Measurements from ENCODE around the gene CKS1B. TPM values are rescaled to one million over a fixed set of nuclear protein-coding genes. Genes with fewer than 3 reads are reported as not detected.
A peak's percentile ranks its signal among the peaks of the same experiment; 100 is the strongest.

Gene CKS1B
- total RNA-seq, 1 donor from 2014 or later, result 23.2 TPM

DNA sequence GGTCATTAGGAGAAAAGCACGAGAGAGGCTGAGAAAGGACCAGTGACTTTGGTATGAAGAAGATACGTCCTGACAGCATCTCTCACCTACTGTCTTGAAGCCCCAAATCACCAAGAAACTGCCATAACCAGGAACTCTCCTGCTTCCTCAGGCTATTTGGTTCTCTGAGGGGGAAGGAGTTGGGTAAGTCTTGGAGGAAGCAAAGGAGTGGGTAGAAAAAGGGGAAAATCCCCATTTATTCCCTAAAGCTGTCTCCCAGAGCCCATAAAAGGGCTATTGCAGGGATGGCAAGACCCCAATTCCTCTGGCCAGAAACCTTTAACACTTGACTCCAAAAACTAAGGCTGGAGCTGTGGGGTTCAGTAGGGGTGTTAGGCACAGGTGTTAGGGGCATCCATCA, 16.4 kb upstream of the CKS1B start:
- Mint-ChIP-seq H3K4me1 (ENCODE audit: low read depth) (peaks cover 56% of the 10 kb centered on the region), H3K4me3 (ENCODE audit: unreplicated experiment) (no peak overlapping the region), H3K27ac (ENCODE audit: unreplicated experiment) (no peak overlapping the region), H3K9me3 (ENCODE audit: low read depth) (no peaks in the 10 kb centered on the region), H3K36me3 (ENCODE audit: low read depth) (peaks cover 3% of the 10 kb centered on the region), H3K27me3 (ENCODE audit: low read depth) (no peaks in the 10 kb centered on the region)
- TF ChIP-seq, protein P1, sequence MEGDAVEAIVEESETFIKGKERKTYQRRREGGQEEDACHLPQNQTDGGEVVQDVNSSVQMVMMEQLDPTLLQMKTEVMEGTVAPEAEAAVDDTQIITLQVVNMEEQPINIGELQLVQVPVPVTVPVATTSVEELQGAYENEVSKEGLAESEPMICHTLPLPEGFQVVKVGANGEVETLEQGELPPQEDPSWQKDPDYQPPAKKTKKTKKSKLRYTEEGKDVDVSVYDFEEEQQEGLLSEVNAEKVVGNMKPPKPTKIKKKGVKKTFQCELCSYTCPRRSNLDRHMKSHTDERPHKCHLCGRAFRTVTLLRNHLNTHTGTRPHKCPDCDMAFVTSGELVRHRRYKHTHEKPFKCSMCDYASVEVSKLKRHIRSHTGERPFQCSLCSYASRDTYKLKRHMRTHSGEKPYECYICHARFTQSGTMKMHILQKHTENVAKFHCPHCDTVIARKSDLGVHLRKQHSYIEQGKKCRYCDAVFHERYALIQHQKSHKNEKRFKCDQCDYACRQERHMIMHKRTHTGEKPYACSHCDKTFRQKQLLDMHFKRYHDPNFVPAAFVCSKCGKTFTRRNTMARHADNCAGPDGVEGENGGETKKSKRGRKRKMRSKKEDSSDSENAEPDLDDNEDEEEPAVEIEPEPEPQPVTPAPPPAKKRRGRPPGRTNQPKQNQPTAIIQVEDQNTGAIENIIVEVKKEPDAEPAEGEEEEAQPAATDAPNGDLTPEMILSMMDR (IDR thresholded peaks at IDR 0.05), result no peak
- DNase-seq (ENCODE audit: low spot score), result no peak

DNA sequence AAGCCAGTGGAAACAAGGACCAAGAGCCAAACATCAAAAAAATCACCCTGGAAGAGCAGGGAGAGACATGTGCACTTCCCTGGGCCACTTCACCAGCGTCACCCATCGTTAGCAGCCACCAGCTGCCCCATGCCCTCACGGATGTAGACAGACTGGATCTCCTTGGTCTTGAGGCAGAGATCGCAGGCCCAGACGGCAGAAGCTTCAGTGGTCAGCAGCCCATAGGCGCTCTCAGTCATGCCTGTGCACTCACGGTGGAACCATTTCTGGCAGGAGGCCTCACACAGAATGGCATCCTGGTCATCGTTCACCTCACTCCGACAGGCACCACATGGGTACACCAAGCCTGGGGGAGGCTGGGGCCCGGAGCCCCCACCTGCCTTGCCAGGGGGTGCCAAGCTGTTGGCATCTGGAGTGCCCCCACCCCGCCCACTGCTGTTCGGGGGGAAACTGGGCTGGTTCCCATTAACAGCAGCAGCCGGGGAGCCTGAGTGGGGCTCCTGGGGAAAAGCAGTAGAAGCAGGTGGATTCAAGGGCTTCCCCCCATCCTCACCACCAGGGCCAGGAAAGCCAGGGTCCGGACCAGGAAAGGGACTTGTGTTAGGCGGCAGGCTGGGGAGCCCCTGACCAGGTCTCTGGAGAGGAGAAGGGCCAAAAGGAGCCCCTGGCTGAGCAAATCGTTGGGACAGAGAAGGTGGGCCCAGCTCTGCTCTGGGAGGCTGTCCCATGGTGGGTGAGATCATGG, 15.6 kb upstream of the CKS1B start:
- Mint-ChIP-seq H3K4me1 (ENCODE audit: low read depth) (peaks cover 60% of the 10 kb centered on the region), H3K36me3 (ENCODE audit: low read depth) (peaks cover 7% of the 10 kb centered on the region), H3K4me3 (ENCODE audit: unreplicated experiment) (no peak overlapping the region), H3K27ac (ENCODE audit: unreplicated experiment) (no peak overlapping the region), H3K27me3 (ENCODE audit: low read depth) (no peaks in the 10 kb centered on the region), H3K9me3 (ENCODE audit: low read depth) (no peaks in the 10 kb centered on the region)
- TF ChIP-seq, protein P1 (IDR thresholded peaks at IDR 0.05), result no peak
- peak; percentile 66 for DNase-seq (ENCODE audit: low spot score)

DNA sequence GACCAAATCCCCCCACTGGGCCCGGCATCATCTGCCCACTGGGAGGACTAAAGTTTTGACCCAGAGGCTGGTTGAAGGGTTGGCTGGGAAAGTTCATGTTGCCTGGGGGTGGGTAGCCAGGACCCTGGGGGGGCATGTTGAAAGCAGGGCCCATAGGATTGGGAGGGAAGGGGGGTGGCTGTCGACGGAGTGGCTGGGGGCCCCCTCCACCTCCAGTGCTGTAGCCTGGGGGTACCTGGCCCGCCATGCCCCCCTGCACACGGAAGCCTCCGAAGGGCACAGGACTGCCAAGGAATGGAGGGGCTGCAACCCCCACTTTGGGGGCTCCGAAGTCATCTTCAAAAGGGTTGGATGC, 15.1 kb upstream of the CKS1B start:
- peak; percentile 48 for DNase-seq (ENCODE audit: low spot score)
- no peaks in the 10 kb centered on the region for H3K9me3 Mint-ChIP-seq (ENCODE audit: low read depth)
- no peaks in the 10 kb centered on the region for H3K27me3 Mint-ChIP-seq (ENCODE audit: low read depth)
- TF ChIP-seq, protein P1 (IDR thresholded peaks at IDR 0.05), result no peak
- H3K27ac Mint-ChIP-seq (ENCODE audit: unreplicated experiment), result no peak overlapping the region
- H3K4me1 Mint-ChIP-seq (ENCODE audit: low read depth), result peaks cover 61% of the 10 kb centered on the region
- no peak overlapping the region for H3K4me3 Mint-ChIP-seq (ENCODE audit: unreplicated experiment)
- peaks cover 9% of the 10 kb centered on the region for H3K36me3 Mint-ChIP-seq (ENCODE audit: low read depth)

DNA sequence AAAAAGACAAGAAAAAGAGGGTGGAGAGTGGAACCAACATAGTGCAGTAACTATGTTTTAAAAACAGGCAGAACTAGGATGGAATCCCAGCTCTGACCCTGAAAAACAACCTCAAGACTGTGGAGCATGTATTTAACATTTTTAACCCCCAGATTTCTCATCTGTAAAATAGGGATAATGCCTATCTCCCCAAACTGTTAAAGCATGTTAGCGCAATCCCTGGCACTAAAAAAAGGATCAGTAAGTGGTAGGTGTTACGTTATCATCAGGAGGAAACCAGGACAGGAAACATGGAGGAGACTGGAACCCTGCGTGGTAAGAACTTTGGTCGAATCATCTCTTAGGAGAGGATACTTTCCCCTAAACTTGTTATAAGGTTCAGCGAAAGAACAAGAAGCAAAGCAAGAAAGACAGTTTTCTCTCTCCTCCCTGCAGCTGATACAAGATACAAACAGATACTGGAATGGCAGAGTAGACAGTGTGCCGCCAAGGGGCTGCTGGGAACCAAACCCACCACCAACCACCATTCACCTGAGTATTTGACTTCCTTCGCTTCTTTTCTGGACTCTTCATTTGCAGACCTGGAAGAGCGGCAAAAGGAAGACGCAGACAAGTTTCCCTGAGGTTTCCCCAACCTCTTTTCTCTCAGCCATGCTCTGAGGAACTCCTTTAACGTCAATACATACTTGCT, 13.9 kb upstream of the CKS1B start:
- DNase-seq (ENCODE audit: low spot score), result no peak
- H3K4me1 Mint-ChIP-seq (ENCODE audit: low read depth), result peaks cover 50% of the 10 kb centered on the region
- H3K4me3 Mint-ChIP-seq (ENCODE audit: unreplicated experiment), result peak overlapping the region; percentile 84

More for the DNA sequence above, 13.9 kb upstream of the CKS1B start:
- Mint-ChIP-seq H3K27ac (ENCODE audit: unreplicated experiment) (peak overlapping the region; percentile 80), H3K9me3 (ENCODE audit: low read depth) (no peaks in the 10 kb centered on the region), H3K27me3 (ENCODE audit: low read depth) (no peaks in the 10 kb centered on the region), H3K36me3 (ENCODE audit: low read depth) (peaks cover 12% of the 10 kb centered on the region)
- TF ChIP-seq, protein P1 (IDR thresholded peaks at IDR 0.05), result no peak

Data from chondrocyte (in vitro differentiated cells).